HG03135 (cell line): Measurements from ENCODE around the gene SLCO2B1.

ENCODE experiments used
- ATAC-seq: cut with Tn5 transposase; IDR thresholded peaks from one replicate; pipeline ENCODE4 v1.9.1; 2021; ENCODE audit warnings: mild to moderate bottlenecking, moderate library complexity; ENCODE audit not compliant: unreplicated experiment

SLCO2B1 gene

DNA sequence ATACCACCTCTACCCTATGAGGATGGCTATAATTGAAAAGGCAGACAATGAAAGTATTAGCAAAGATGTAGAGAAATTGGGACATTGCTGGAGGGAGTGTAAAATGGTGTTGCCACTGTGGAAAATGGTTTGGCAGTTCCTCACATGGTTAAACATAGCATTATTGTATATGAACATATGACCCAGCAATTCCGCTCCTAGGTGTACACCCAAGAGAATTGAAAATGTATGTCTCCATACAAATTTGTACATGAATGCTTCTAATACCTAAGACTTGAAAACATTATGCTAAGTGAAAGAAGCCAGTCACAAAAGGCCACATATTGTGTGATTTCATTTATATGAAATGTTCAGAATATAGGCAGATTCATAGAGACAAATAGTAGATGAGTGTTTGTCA lies 10.0 kb downstream of the SLCO2B1 start:
- ATAC-seq, result no peak

DNA sequence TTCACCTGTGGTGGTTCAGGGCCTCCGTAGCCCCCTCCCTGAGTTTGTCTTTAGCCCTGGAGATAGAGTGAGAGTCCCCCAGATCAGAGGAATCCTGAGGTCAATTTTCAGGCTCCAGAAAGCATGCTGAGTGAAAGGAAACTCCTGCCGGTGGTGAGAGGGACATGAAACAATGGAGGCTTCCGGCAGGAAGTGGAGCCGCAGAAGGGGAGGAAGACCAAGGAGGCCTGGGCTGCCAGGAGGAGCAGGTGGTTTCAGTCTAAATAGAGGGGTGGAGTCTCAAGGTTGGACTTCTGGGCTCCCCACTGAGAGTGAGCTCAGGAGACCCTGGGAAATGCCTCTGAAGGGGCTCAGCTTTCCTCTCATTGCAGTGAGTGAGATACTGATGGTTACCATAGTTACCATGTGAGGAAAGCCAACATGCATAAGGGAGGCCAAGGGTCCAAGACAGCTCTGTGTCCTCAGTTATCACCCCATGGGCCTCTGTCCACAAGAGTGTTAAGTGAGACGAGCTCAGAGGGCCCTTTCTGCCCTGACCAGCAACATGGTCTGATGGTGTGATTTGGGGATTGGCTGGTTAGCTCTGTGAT lies 10.7 kb downstream of the SLCO2B1 start:
- ATAC-seq, result no peak

DNA sequence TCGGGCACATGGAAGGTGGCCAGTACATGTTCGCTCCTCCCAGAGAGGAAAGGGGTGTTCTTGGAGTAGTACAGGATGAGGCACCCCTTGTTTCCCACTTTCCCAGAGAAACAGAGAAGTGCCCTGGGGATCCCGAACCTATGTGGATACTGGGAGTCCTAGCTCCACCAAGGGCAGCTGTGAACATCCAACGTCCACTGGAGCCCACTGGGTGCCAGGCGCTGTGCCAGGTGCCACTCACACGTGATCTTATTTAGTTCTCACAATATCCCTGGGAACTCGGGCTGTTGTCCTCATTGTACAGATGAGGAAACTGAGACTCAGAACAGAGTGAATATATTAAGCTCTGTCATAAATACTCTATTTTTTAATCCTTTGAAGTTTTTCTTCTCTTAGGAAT lies 12.0 kb downstream of the SLCO2B1 start:
- ATAC-seq, result no peak

DNA sequence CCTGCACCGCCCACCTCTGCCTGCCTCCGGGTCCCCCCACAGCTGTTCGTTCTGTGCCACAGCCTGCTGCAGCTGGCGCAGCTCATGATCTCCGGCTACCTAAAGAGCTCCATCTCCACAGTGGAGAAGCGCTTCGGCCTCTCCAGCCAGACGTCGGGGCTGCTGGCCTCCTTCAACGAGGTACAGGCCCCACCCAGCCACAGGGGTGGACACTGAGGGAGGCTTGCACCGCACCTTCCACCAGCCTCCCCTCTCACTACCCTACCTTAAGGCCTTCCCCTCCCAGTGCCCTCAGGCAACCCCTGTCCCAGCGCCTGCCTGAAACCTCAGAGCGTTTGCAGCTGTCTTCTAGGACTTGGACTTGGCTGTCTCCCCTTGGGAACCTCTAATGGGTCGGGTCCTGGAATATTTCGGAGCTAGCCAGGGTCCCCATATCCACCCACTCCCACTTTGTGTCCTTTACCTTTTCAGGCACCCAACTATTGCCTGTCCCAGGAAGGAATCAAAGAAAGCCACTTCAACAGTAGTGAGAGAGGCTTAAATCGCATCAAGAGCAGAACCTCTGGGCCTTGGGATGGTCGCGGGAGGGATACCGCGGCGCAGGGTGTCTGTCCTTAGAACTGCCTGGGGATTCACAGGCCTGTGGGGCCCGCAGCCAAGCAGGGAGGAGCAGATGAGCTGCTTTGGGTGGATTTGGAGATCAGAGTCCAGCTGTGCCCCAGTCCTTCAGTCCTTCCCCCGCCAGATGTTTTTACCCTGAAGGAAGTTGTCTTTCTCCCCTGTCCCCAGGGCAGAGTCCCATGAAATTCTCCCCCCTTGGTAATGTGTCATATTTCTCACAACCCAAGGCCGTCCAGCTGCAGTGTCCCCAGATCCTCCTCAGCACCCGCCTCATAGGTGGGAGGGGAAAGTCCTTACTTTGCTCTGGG lies 13.3 kb downstream of the SLCO2B1 start:
- no peak for ATAC-seq

DNA sequence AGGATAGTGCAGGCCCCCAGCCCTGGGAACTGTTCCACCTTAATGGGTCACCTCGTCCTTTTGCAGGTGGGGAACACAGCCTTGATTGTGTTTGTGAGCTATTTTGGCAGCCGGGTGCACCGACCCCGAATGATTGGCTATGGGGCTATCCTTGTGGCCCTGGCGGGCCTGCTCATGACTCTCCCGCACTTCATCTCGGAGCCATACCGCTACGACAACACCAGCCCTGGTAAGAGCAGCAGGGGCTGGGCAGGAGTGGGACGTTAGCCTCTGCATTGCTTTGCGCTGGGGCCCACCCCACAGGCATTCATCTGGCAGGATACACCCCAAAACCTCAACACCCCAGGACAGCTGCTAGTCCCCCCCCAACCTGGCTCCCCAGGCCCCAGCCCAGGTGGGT lies 14.8 kb downstream of the SLCO2B1 start:
- ATAC-seq, result no peak

DNA sequence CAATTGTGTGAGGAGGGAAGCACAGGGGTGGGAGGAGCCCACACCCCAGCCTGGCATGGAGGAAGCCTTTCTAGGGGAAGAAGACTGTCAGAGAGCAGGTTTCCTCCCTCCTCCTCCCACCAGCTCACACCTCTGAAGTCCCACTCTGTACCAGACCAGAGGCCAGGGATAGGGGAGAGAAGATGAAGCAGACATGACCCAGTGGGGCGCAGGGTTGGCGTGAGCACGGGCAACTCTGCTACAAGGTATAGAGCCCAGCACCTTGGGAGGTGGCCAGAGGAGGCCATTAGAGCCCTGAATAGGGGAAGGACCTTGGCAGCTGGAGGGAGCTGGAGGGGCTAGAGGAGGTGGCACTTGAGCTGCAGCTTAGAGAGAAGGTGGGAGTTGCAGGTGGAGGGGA lies 15.9 kb downstream of the SLCO2B1 start:
- ATAC-seq, result no peak

DNA sequence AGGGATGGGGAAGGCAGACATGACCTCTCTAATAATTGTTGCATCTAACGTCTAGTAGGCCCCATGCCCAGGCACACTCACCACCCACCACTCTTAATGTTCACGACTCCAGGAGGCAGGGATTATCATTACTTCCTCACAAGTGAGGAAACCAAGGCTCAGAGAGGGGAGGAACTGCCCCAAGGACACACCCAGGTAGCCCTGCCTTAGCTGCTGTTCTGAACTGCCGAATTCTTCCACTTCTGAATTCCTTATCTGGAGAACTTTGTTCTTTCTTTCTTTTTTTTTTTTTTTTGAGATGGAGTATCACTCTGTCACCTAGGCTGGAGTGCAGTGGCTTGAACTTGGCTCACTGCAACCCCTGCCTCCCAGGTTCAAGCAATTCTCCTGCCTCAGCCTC lies 16.7 kb downstream of the SLCO2B1 start:
- ATAC-seq, result no peak

DNA sequence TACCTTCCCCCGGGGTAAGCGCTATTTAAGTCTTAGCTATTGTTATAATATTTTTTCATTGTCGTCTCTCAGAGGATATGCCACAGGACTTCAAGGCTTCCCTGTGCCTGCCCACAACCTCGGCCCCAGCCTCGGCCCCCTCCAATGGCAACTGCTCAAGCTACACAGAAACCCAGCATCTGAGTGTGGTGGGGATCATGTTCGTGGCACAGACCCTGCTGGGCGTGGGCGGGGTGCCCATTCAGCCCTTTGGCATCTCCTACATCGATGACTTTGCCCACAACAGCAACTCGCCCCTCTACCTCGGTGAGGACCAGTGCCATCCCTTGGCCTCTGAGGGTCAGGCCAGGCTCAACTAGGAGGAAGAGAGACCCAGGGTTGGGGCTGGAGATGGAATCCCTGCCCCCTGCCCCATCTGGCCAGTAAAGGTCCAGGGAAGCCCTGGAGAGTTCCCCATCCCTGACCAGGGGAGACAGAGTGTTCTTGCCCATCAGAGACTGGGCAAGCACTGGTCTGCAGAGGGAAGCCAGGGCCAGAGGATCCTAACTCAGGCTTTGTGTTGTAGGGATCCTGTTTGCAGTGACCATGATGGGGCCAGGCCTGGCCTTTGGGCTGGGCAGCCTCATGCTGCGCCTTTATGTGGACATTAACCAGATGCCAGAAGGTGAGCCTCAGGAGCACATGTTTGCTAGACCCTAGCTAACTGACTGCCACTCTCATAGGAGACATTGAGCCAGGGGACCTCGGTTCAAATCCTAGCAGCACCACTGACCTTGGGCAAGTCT lies 18.4 kb downstream of the SLCO2B1 start:
- no peak for ATAC-seq

DNA sequence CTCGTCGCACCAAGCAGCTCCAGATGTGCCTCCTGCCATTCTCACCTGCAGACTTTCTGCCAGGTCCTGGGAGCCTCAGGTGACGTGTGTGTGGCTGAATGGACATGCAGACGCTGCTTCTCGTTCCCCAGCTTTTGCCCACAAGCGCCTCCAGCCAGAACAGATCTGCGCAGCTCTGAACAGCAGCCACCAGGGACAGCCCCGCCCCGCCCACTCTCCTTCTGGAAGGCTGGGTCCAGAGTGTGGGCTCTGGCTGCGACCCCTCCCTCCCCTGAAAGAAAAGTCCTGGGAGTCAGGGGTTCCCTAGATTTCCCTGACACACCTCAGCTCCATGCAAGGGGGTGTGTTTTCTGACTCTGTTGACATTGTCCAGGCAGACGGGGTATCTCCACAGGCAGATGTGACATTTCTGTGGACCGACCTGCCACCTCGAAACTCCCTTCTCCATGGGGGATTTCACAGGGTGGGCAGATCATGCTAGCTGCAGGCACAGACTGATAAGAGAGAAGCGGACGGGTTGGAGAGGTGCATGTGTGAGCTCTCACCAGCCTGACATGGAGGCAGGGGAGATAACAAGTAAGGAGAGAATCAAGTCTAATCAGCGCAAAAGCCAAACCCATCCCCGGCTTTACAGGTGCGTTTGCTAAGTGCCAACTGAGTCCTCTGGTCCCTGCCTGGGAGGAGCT lies 19.8 kb downstream of the SLCO2B1 start:
- no peak for ATAC-seq

DNA sequence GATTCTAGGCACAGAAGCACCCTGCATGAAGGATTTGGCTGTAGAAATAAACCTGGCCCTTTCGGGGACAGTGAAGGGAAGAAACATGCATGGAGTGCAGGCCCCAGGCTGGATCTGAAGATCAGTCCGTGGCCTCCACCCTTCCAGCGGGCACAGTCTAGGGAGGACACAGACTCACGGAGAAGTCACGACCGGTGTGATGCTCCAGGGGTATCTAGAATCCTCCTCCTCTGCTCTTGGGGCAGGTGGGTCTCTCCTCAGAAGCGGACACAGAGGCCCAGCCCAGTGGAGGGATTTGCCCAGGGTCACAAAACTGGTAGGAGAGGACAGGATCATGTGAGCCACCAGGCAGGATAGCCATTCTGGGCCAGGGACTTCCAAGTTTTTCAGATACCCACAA lies 22.4 kb downstream of the SLCO2B1 start:
- no peak for ATAC-seq

DNA sequence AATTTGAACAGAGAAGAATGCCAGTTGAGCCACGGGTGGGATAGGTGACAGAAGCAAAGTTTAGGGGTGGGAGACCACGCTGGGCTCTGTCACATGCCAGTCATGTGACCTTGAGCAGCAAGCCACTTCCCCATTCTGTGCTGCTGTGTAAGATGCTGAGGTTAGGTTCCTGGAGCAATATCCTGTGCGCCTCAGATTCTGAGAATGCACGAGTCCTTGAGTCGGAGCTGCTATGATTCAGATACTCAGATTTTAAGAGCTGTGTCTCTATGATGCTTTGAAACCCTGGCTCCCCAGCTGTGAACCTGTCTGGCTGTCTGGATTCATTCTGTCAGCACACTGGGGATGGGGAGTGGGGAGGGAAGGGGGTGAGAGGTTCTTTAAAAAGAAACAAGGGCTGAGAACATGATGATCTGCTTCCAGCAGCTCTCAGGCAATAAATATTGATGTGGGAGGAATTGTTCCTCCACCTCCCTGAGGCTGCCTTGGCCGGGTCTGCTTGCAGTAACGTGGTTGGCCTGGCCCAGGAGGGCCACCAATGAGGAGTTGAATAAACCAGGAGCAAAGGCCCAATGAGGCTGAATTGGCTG lies 24.0 kb downstream of the SLCO2B1 start:
- ATAC-seq, result no peak

DNA sequence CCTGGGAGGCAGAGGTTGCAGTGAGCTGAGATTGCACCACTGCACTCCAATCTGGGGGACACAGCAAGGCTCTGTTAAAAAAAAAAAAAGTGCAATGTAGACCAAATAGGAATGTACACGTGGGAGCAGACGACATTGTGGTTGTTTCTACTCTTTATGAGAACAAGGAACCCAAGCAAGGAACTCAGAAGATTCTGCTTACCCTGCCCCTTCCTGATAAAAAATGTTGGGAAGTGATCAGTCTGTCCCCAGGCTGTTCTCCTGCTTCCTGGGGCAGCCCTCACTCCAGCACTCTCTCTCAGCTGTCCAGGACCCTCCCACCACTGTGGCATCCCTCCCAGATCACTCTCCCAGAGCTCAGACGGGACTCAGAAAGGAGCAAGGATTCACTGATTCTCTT lies 31.8 kb downstream of the SLCO2B1 start:
- no peak for ATAC-seq

DNA sequence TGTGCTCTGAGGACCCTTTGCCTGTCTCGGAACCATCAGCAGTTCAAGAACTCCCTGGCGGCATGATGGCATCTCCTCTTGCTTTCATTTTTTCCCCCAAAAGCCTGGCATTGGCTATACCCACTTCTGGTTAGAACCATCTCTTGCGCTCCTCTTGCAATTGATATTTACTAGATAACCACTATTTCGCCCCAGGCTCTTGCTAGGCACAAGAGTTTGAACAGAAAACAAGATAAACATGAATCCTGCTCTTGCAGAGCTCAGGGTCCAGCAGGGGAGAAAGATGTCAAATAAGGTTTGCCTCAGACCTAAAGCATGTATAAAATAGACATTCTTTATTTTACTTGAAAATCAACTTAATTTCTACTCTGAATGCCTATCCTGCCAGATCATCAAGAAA lies 33.1 kb downstream of the SLCO2B1 start:
- ATAC-seq, result no peak

DNA sequence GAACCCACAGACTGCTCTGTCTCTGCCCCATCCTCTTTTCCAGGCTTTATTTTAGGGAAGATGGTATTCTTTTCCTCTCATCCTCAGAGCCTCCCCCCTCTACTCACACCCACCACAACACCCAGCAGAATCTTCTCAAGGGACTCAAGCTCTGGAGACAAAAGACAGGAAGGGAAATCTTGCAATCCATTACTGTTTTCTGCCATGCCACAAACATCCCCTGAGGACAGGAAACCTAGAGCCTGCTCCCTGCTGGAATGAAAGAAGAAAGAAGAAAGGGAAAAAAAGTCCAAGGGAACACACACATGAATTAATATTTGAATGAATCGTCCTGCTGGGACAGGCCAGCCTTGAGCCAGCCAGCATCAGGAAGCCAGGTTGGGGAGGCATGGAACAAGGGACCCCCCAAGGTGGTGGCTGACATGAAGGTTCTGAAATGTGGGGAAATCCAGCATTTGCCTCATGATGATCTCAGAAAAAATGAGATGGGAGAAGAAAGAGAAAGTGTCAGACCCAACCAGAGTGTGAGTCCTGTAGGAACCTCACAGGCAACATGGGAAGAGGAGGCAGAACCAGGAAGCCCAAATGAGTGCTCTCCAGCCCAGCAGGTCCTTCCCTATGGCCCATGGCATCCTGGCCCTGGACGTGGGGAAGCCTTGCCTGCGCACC lies 34.0 kb downstream of the SLCO2B1 start:
- no peak for ATAC-seq

DNA sequence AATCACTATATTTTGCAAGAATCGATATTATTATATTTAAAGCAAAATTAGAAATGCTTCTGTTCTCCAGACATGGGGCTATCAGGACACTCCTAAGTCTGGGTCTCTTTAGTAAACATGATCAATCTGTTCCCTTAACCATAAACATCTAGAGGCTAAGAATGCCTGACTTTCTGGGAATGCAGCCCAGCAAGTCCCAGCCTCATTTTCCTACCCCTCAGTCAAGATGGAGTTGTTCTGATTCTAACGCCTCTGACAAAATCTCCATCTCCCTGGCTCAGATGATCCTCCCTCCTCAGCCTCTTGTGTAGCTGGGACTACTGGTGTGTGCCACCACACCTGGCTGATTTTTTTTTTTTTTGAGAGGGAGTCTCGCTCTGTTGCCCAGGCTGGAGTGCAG lies 35.0 kb downstream of the SLCO2B1 start:
- ATAC-seq, result no peak

DNA sequence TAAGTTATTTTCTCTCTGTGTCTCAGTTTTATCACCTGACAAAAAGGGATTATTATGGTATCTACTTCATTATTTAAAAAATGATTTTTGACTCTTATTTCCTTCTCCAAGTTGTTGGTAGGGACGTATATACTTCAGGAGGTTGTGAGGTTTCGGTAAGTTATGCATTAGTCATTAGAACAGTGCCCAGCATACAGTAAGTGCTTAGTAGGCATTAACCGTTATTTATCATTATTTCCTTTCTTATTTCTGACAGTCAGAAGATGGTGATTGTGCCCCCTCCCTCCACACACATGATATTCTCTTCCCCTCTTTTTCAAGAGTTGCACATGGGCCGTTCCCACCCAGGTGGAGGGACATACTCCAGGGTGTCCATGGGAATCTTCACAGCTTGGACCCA lies 36.1 kb downstream of the SLCO2B1 start:
- no peak for ATAC-seq

DNA sequence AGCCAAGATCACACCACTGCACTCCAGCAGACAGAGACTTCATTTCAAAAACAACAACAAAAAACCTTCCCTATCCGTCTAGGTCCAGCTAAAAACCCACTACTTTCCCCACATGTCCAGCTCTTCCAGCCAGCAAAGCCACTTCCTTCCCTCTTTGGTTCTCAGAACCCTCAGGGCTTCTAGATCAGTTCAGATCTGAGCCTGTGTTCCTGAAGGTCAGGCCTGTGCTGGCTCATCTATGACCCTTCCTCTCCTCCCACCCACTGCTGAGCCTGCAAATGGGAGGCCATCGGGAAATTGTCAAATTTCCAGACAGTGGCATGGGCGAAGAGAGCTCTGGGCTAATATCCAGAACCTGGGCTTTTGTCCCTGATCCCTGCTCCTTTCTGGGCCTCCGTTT lies 37.8 kb downstream of the SLCO2B1 start:
- ATAC-seq, result no peak

DNA sequence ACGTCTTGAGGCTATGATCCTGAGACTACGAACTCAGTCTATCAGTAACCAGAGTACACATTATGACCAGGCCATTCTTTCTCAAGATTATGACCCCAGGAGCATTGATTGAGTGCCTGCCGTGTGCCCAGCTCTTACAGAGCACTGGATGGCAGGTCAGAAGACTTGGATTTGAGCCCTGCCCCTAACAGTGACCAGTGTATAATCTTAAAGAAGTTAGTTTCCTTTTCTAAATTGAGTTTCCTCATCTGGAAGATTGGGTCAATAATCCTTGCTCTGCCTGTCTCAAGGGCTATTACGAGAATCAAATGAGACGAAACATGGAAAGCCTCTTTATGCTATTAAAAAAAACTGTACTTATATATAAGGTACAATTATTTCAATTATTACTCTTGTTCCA lies 38.2 kb downstream of the SLCO2B1 start:
- no peak for ATAC-seq

DNA sequence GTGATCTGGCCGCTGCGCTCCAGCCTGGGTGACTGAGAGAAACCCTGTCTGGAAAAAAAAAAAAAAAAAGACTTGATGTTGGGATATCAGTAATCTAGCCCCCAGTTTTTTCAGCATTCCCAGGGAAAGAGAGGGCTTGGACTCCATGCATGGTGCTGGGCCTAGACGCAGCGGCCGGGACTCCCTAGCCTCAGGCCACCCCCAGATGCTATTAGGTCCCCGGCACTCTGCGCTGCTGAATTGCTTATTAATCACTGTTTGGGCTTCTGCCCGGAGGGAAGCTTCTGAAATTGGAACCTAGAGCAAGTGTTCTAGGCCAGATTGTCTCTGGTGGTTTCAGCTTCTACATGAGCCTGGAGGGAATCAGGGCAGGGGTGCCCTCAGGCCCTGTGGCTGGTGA lies 39.0 kb downstream of the SLCO2B1 start:
- no peak for ATAC-seq

DNA sequence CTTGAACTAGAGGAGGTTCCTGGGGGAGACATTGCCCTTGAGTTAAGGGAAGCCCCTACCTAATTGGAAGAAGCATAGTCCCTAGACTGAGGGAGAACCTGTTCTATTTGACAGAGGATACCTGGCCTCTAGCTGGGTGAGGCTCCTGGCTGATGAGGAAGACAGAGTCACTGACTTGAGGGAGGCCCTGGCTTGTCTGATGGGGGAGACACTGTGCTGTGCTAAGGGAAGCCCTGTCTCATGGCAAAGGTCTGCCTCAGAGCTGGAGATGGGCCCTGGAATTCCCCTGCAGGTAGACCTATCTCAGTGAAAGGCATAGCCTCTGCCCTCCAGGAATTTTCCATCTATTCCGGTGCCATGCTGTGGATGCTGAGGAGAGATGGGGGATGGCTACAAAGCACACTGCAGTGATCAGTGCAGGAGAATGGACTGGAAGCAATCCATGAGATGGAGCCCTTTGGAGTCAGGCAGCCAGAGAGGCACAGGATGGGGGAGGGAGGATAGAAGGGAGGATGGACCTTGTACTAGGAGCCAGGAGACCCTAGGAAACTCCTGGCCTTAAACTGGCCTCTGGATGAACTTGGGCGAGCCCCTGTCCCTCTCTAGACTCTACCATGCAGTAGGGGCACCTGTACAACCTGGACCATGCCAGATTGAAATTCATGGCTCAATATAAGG lies 39.9 kb downstream of the SLCO2B1 start:
- no peak for ATAC-seq
